ENCODE measurements around the gene COL19A1.

Gene COL19A1

GRCh38 chr6:70135219-70136160 lies 269.1 kb downstream of the COL19A1 start:
- DNase-seq: no peak

- no peak for DNase-seq
Observed at GRCh38 chr6:70136996-70137395, 270.6 kb downstream of the COL19A1 start.

GRCh38 chr6:70140496-70140895 lies 274.1 kb downstream of the COL19A1 start:
- DNase-seq: no peak

GRCh38 chr6:70142034-70142433 lies 275.7 kb downstream of the COL19A1 start:
- no peak for DNase-seq

- no peak for DNase-seq
Observed at GRCh38 chr6:70145178-70145577, 278.8 kb downstream of the COL19A1 start.

- DNase-seq: no peak
Observed at GRCh38 chr6:70149209-70149788, 282.9 kb downstream of the COL19A1 start.

- DNase-seq: no peak
Observed at GRCh38 chr6:70150521-70150920, 284.2 kb downstream of the COL19A1 start.

- peak; percentile 27 for DNase-seq
Observed at GRCh38 chr6:70151616-70152015, 285.3 kb downstream of the COL19A1 start.

- DNase-seq: no peak
Observed at GRCh38 chr6:70152786-70153185, 286.4 kb downstream of the COL19A1 start.

- DNase-seq: no peak
Observed at GRCh38 chr6:70157086-70157485, 290.7 kb downstream of the COL19A1 start.

- no peak for DNase-seq
Observed at GRCh38 chr6:70160276-70160675, 293.9 kb downstream of the COL19A1 start.

GRCh38 chr6:70162972-70163371 lies 296.6 kb downstream of the COL19A1 start:
- DNase-seq: no peak

GRCh38 chr6:70163795-70164194 lies 297.4 kb downstream of the COL19A1 start:
- DNase-seq: no peak

- peak; percentile 42 for DNase-seq
Observed at GRCh38 chr6:70164556-70164955, 298.2 kb downstream of the COL19A1 start.

GRCh38 chr6:70166088-70166958 lies 300.0 kb downstream of the COL19A1 start:
- peak; percentile 89 for DNase-seq

- DNase-seq: no peak
Observed at GRCh38 chr6:70168681-70169377, 302.5 kb downstream of the COL19A1 start.

- DNase-seq: no peak
Observed at GRCh38 chr6:70171236-70171635, 304.9 kb downstream of the COL19A1 start.

GRCh38 chr6:70172252-70172651 lies 305.9 kb downstream of the COL19A1 start:
- DNase-seq: no peak

- DNase-seq: no peak
Observed at GRCh38 chr6:70175770-70176169, 309.4 kb downstream of the COL19A1 start.

- no peak for DNase-seq
Observed at GRCh38 chr6:70176842-70177550, 310.6 kb downstream of the COL19A1 start.

- no peak for DNase-seq
Observed at GRCh38 chr6:70180183-70180900, 314.0 kb downstream of the COL19A1 start.

All from DMS53 (cell line).